Natural killer cell (primary cell): ENCODE data around the gene RNF224. TPM values are rescaled to one million over a fixed set of nuclear protein-coding genes. Genes with fewer than 3 reads are reported as not detected.

ENCODE experiments used
- ATAC-seq, 3 donors: fragments of 150-1000 bp in 2 of 3; fragments of 200-7000 bp in 1 of 3; cut with Tn5 transposase; 1 replicate in 1 of 3; 2 replicates in 2 of 3; pipeline ENCODE4 v1.10.0; 2021; ENCODE audit warnings: mild to moderate bottlenecking in 2 of 3, moderate library complexity in 2 of 3
- DNase-seq, 2 donors: peaks; one replicate each; pipeline versions ENCODE4 v3.0.0 to v3.0.0-alpha.2; 2013 to 2021; ENCODE audit warnings: mixed read lengths in 1 of 2
- H3K27ac ChIP-seq: one replicate; pipeline ENCODE4 v1.5.1; 2013; ENCODE audit warnings: mild to moderate bottlenecking, low read length
- H3K27me3 ChIP-seq: one replicate; pipeline ENCODE4 v1.6.1; 2013; ENCODE audit warnings: low read length; ENCODE audit not compliant: control insufficient read depth, insufficient read depth
- H3K36me3 ChIP-seq: one replicate; pipeline ENCODE4 v1.6.1; 2013; ENCODE audit warnings: low read length; ENCODE audit not compliant: control insufficient read depth, insufficient read depth
- H3K4me1 ChIP-seq: one replicate; pipeline ENCODE4 v1.6.1; 2013; ENCODE audit warnings: low read length; ENCODE audit not compliant: control insufficient read depth, insufficient read depth
- H3K4me3 ChIP-seq: one replicate; pipeline ENCODE4 v1.5.1; 2013; ENCODE audit warnings: low read length
- H3K9me3 ChIP-seq: one replicate; pipeline ENCODE4 v1.6.1; 2013; ENCODE audit warnings: low read length; ENCODE audit not compliant: control insufficient read depth, insufficient read depth
- H3K27ac Mint-ChIP-seq, 2 donors: one replicate each; pipeline ENCODE4 v1.8.0; 2022; ENCODE audit warnings: mild to moderate bottlenecking in 2 of 2, mixed read lengths in 2 of 2, moderate library complexity in 1 of 2
- H3K27me3 Mint-ChIP-seq, 2 donors: one replicate each; pipeline ENCODE4 v1.8.0; 2022; ENCODE audit warnings: low read depth in 2 of 2, mixed read lengths in 2 of 2
- H3K36me3 Mint-ChIP-seq: one replicate; pipeline ENCODE4 v1.8.0; 2022; ENCODE audit warnings: mixed read lengths
- H3K4me1 Mint-ChIP-seq, 2 donors: one replicate each; pipeline ENCODE4 v1.8.0; 2022; ENCODE audit warnings: mixed read lengths in 2 of 2
- H3K4me3 Mint-ChIP-seq: one replicate; pipeline ENCODE4 v1.8.0; 2022; ENCODE audit warnings: mild to moderate bottlenecking, moderate library complexity, mixed read lengths
- H3K9me3 Mint-ChIP-seq, 2 donors: one replicate each; pipeline ENCODE4 v1.8.0; 2022; ENCODE audit warnings: mixed read lengths in 2 of 2
- WGBS: methylation state at CpG from one replicate; pipeline ENCODE4 v1.1.7; 2013; ENCODE audit warnings: missing lambda C conversion rate; ENCODE audit not compliant: insufficient coverage; 5-methylcytosine and 5-hydroxymethylcytosine counted together
- intact Hi-C: fragments of 100-400 bp; cut with micrococcal nuclease; formaldehyde crosslinking; loops from one replicate; pipeline ENCODE4 v1.14.2; 2022
- total RNA-seq, 4 donors: library from RNA; stranded (reverse); fragments of 120-200 nt in 1 of 4; gene quantifications; one replicate each; pipeline versions ENCODE4 v1.2.3 to v1.2.4, GENCODE V29; 2013 to 2022
- TF ChIP-seq, protein P1 (sequence below): fragments of 200-600 bp; IDR thresholded peaks from one replicate; pipeline ENCODE4 v1.8.0; 2022; ENCODE audit warnings: antibody characterized with exemption

The RNF224 gene
- total RNA-seq, 3 donors from 2014 or later (not counting 1 experiment from before 2014, with no cell fraction given): not detected

DNA sequence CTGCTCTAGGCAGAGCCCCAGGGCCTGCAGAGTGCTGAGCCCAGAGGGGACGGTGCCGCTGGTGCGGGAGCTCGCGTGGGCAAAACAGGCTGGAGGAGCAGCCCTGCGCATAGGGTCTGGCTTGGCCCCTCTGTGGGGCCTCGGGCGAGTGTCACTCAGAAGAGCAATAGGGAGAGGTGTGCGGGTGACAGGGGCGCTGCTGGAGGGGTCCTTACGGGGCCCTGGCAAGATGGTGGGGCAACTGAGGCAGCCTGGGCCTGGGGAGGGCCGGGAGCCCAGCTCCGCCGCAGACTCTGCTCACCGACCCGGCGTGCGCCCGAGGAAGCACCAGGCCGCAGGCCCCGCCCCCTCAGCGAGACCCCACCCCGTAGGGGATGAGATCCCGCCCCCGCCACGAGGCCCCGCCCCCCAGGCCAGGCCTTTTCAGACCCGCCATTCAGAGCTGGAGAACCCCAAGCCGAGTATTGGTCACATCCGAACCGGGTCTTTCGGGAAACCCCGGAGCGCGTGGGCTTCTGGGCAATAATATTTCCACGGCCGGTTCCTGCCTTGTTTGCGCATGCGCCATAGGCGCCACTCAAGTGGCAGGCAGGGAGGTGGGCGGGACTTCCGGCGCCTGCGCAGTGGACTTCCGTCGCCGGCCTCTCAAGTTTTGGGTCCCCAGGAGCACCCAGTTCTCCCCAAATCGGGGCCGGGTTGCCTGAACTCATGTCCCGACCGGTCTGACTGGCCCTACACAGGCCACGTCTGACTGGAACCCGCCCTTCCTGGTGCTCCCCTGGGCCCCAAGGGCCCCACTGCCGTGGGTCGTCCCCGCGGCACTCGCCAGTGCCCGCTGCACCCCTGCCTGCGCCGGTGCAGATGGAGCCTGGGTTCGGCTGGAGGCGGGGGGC lies 4.0 kb upstream of the RNF224 start:
- under 1% methylated on average over 63 of the region's 63 CpGs for WGBS

GRCh38 chr9:137224830-137225694 lies 2.2 kb upstream of the RNF224 start, which contains the start of gene CYSRT1:
Gene CYSRT1 (plus strand): TSS chr9:137225174. CDS start chr9:137225622, 448 bp downstream.
- peak within 1 kb of the TSS in 1 of 2 donors; percentile 88 for H3K27ac Mint-ChIP-seq
- no peaks in the 10 kb centered on the region for H3K36me3 Mint-ChIP-seq
- Histone ChIP-seq H3K27ac (peak within 1 kb of the TSS; percentile 84), H3K36me3 (no peaks in the 10 kb centered on the region), H3K9me3 (no peaks in the 10 kb centered on the region), H3K4me1 (peaks cover 31% of the 10 kb centered on the region), H3K27me3 (peaks cover 9% of the 10 kb centered on the region), H3K4me3 (peak within 1 kb of the TSS; percentile 58)
- no peak for ATAC-seq
- H3K27me3 Mint-ChIP-seq: peaks cover 0 to 3% of the 10 kb centered on the region in 2 donors
- intact Hi-C loops: loop anchor here (5.0 kb wide), 3 partner anchors 98 to 178 kb away; partner anchors contain the start of gene NPDC1
- H3K9me3 Mint-ChIP-seq: no peaks in the 10 kb centered on the region
- H3K4me1 Mint-ChIP-seq: peaks cover 5 to 11% of the 10 kb centered on the region in 2 donors
- peak within 1 kb of the TSS; percentile 86 for H3K4me3 Mint-ChIP-seq
- WGBS: 50% methylated on average over 22 of the region's 23 CpGs
- TF ChIP-seq, protein P1, sequence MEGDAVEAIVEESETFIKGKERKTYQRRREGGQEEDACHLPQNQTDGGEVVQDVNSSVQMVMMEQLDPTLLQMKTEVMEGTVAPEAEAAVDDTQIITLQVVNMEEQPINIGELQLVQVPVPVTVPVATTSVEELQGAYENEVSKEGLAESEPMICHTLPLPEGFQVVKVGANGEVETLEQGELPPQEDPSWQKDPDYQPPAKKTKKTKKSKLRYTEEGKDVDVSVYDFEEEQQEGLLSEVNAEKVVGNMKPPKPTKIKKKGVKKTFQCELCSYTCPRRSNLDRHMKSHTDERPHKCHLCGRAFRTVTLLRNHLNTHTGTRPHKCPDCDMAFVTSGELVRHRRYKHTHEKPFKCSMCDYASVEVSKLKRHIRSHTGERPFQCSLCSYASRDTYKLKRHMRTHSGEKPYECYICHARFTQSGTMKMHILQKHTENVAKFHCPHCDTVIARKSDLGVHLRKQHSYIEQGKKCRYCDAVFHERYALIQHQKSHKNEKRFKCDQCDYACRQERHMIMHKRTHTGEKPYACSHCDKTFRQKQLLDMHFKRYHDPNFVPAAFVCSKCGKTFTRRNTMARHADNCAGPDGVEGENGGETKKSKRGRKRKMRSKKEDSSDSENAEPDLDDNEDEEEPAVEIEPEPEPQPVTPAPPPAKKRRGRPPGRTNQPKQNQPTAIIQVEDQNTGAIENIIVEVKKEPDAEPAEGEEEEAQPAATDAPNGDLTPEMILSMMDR: no peak
- DNase-seq: no peak

More for the DNA sequence above, 4.0 kb upstream of the RNF224 start:
- intact Hi-C loops: loop anchor here (1.0 to 5.0 kb wide), 4 partner anchors 18 to 96 kb away; partner anchors contain the start of genes NDOR1, NELFB, TMEM203 and TUBB4B
- Histone ChIP-seq H3K36me3 (no peaks in the 10 kb centered on the region), H3K9me3 (no peaks in the 10 kb centered on the region), H3K27ac (peak overlapping the region; percentile 84), H3K27me3 (peaks cover 7% of the 10 kb centered on the region), H3K4me3 (peak overlapping the region; percentile 58), H3K4me1 (peaks cover 31% of the 10 kb centered on the region)
- Mint-ChIP-seq H3K36me3 (no peaks in the 10 kb centered on the region), H3K27me3 (peaks cover 0 to 3% of the 10 kb centered on the region in 2 donors), H3K27ac (peak overlapping the region; percentile 62 to 88), H3K9me3 (no peaks in the 10 kb centered on the region), H3K4me1 (peaks cover 5 to 11% of the 10 kb centered on the region in 2 donors), H3K4me3 (peak overlapping the region; percentile 86)
- TF ChIP-seq, protein P1: no peak
- DNase-seq: peak; percentile 97 to 99
- ATAC-seq: peak; percentile 93 to 98 (median 94)

DNA sequence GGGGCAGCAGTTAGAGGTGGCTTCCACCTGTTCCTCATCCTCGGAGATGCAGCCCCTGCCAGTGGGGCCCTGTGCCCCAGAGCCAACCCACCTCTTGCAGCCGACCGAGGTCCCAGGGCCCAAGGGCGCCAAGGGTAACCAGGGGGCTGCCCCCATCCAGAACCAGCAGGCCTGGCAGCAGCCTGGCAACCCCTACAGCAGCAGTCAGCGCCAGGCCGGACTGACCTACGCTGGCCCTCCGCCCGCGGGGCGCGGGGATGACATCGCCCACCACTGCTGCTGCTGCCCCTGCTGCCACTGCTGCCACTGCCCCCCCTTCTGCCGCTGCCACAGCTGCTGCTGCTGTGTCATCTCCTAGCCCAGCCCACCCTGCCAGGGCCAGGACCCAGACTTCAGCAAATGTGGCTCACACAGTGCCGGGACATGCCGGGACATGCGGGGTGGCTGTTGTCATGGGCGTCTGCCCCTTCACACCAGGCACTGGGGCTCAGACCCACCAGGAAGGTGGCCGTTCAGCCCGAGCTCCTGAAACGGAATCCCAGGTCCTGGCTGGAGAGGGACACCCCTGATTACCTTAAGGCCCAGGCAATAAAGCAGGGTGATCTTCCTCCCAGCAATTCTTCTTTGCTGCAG lies 1.5 kb upstream of the RNF224 start:
- no peak overlapping the region for H3K27ac Mint-ChIP-seq
- DNase-seq (no peak), ATAC-seq (no peak)
- H3K9me3 ChIP-seq: no peaks in the 10 kb centered on the region
- no peaks in the 10 kb centered on the region for H3K36me3 ChIP-seq
- H3K4me1 ChIP-seq: peaks cover 31% of the 10 kb centered on the region
- no peak overlapping the region for H3K27ac ChIP-seq
- no peak overlapping the region for H3K4me3 ChIP-seq
- no peaks in the 10 kb centered on the region for H3K36me3 Mint-ChIP-seq
- TF ChIP-seq, protein P1: no peak
- intact Hi-C loops: loop anchor here (5.0 kb wide), 2 partner anchors 109 to 179 kb away; partner anchors contain the start of gene NPDC1
- H3K27me3 Mint-ChIP-seq: peaks cover 0 to 3% of the 10 kb centered on the region in 2 donors
- H3K9me3 Mint-ChIP-seq: no peaks in the 10 kb centered on the region
- 83% methylated on average over 21 of the region's 21 CpGs for WGBS
- peaks cover 5 to 11% of the 10 kb centered on the region in 2 donors for H3K4me1 Mint-ChIP-seq
- no peak overlapping the region for H3K4me3 Mint-ChIP-seq
- H3K27me3 ChIP-seq: peaks cover 9% of the 10 kb centered on the region
